Measurements from ENCODE around the gene BAG1.

Gene BAG1

GRCh38 chr9:33227741-33228140, 36.8 kb downstream of the BAG1 start:
- no peaks in the 10 kb centered on the region for H3K27me3 ChIP-seq (replicated peaks; ENCODE audit: control insufficient read depth, insufficient read depth, low read length)
- no peak overlapping the region for H3K9ac ChIP-seq (ENCODE audit: low read length)
- no peak for DNase-seq (ENCODE audit: low read depth)
- no peaks in the 10 kb centered on the region for H3K36me3 ChIP-seq (ENCODE audit: control insufficient read depth, insufficient read depth, low read length, severe bottlenecking)
- peaks cover 7% of the 10 kb centered on the region for H3K4me1 ChIP-seq (ENCODE audit: control insufficient read depth, insufficient read depth, low read length)
- H3K9me3 ChIP-seq (ENCODE audit: control insufficient read depth, low read length), result no peaks in the 10 kb centered on the region
- no peak overlapping the region for H3K4me3 ChIP-seq (ENCODE audit: low read length)

DNA sequence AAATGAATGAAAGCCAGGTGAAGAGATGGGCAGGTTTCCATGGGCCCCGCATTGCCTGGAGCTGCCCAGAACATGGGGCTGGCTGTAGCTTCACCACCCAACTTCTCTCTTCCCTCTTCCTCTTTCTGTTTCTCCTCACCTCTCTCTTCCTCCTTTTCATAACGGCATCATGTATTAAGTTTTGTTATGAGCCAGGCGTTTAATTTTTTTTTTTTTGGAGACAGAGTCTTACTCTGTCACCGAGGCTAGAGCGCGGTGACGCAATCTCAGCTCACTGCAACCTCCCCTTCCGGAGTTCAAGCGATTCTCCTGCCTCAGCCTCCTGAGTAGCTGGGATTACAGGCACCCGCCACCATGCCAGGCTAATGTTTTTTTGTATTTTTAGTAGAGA, 37.5 kb downstream of the BAG1 start:
- H3K36me3 ChIP-seq (ENCODE audit: control insufficient read depth, insufficient read depth, low read length, severe bottlenecking), result no peaks in the 10 kb centered on the region
- H3K9ac ChIP-seq (ENCODE audit: low read length), result no peak overlapping the region
- peaks cover 7% of the 10 kb centered on the region for H3K4me1 ChIP-seq (ENCODE audit: control insufficient read depth, insufficient read depth, low read length)
- no peak for DNase-seq (ENCODE audit: low read depth)
- H3K27me3 ChIP-seq (replicated peaks; ENCODE audit: control insufficient read depth, insufficient read depth, low read length), result no peaks in the 10 kb centered on the region
- H3K9me3 ChIP-seq (ENCODE audit: control insufficient read depth, low read length), result no peaks in the 10 kb centered on the region
- no peak overlapping the region for H3K4me3 ChIP-seq (ENCODE audit: low read length)

DNA sequence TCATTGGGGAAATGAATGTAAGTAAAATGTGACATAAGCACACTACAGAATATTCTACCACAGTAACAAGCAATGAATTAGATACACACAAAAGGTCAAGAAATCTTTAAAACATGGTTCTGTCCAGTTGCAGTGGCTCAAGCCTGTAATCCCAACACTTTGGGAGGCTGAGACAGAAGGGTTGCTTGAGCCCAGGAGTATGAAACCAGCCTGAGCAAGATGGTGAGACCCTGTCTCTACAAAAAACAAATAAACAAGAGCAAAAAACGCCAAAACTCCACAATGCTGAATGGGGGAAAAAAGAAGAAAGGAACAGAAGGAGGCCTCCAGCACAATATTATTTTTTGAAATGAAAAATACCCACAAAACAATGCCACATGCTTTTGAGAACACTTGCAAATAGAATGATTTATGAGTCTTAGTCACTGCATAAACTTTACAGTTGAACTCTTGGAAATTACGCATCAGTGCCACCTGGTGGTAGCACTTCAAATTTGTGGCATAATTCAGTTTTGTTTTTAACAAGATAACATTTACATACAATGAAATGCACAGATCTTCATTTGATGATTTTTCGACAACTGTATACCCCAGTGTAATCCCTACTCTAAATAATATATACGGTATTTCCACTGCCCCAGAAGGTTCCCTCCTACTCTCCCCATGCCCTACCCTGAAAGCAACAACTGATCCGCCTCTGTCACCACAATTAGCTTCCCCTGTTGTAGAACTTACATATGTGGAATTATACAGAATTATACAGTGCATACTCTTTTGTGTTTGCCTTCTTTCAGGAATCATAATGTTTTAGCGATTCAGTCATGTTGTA, 39.0 kb downstream of the BAG1 start:
- DNase-seq (ENCODE audit: low read depth), result peak; percentile 91
- no peaks in the 10 kb centered on the region for H3K27me3 ChIP-seq (replicated peaks; ENCODE audit: control insufficient read depth, insufficient read depth, low read length)
- no peak overlapping the region for H3K4me3 ChIP-seq (ENCODE audit: low read length)
- H3K4me1 ChIP-seq (ENCODE audit: control insufficient read depth, insufficient read depth, low read length), result peaks cover 7% of the 10 kb centered on the region
- H3K9me3 ChIP-seq (ENCODE audit: control insufficient read depth, low read length), result no peaks in the 10 kb centered on the region
- peak overlapping the region; percentile 30 for H3K9ac ChIP-seq (ENCODE audit: low read length)
- H3K36me3 ChIP-seq (ENCODE audit: control insufficient read depth, insufficient read depth, low read length, severe bottlenecking), result no peaks in the 10 kb centered on the region

- Histone ChIP-seq H3K4me3 (ENCODE audit: low read length) (no peak overlapping the region), H3K4me1 (ENCODE audit: control insufficient read depth, insufficient read depth, low read length) (peaks cover 7% of the 10 kb centered on the region), H3K36me3 (ENCODE audit: control insufficient read depth, insufficient read depth, low read length, severe bottlenecking) (no peaks in the 10 kb centered on the region), H3K27me3 (replicated peaks; ENCODE audit: control insufficient read depth, insufficient read depth, low read length) (no peaks in the 10 kb centered on the region), H3K9me3 (ENCODE audit: control insufficient read depth, low read length) (no peaks in the 10 kb centered on the region), H3K9ac (ENCODE audit: low read length) (no peak overlapping the region)
- peak; percentile 17 for DNase-seq (ENCODE audit: low read depth)
These were observed 40.8 kb downstream of the BAG1 start for GRCh38 chr9:33223696-33224095.

DNA sequence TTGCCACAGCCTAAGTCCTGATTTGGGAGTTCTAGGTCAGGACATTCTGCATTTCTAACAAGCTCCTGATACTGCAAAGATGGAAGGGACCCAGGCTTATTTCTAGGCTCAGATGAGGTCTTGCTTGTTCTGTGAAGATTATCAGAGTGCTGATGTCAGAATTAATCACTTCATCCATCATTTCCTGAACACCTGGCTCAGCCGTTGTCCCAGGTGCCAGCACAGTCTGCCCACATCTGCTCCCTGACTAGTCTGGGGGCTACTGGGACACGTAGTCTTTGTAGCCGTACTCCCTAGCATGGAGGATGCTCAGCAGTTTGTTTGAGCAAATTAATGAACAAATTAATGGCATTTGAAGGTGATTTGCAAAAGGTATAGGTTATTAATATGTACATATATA, 42.5 kb downstream of the BAG1 start:
- DNase-seq (ENCODE audit: low read depth), result no peak
- no peak overlapping the region for H3K4me3 ChIP-seq (ENCODE audit: low read length)

DNA sequence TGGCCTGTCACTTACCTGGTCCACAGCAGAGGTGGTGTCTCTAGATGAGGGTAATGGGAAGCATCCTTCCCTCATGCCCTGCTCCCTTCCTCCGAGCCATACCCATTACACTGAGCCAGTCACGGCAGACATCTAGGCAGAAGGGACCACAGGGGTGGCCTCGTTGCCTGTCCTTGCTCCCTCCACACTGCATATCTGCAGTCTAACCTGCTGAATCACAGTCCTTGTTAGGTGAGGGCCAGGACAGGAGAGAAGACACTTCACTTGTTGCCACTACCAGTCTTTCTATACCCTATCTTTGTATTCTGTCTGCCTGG, 43.0 kb downstream of the BAG1 start:
- Histone ChIP-seq H3K36me3 (ENCODE audit: control insufficient read depth, insufficient read depth, low read length, severe bottlenecking) (no peaks in the 10 kb centered on the region), H3K4me1 (ENCODE audit: control insufficient read depth, insufficient read depth, low read length) (peaks cover 7% of the 10 kb centered on the region), H3K9ac (ENCODE audit: low read length) (no peak overlapping the region), H3K9me3 (ENCODE audit: control insufficient read depth, low read length) (no peaks in the 10 kb centered on the region), H3K27me3 (replicated peaks; ENCODE audit: control insufficient read depth, insufficient read depth, low read length) (peaks cover 9% of the 10 kb centered on the region), H3K4me3 (ENCODE audit: low read length) (no peak overlapping the region)
- no peak for DNase-seq (ENCODE audit: low read depth)

More for the DNA sequence above, 42.5 kb downstream of the BAG1 start:
- Histone ChIP-seq H3K4me1 (ENCODE audit: control insufficient read depth, insufficient read depth, low read length) (peaks cover 7% of the 10 kb centered on the region), H3K9me3 (ENCODE audit: control insufficient read depth, low read length) (no peaks in the 10 kb centered on the region), H3K36me3 (ENCODE audit: control insufficient read depth, insufficient read depth, low read length, severe bottlenecking) (no peaks in the 10 kb centered on the region), H3K27me3 (replicated peaks; ENCODE audit: control insufficient read depth, insufficient read depth, low read length) (peaks cover 4% of the 10 kb centered on the region), H3K9ac (ENCODE audit: low read length) (no peak overlapping the region)

DNA sequence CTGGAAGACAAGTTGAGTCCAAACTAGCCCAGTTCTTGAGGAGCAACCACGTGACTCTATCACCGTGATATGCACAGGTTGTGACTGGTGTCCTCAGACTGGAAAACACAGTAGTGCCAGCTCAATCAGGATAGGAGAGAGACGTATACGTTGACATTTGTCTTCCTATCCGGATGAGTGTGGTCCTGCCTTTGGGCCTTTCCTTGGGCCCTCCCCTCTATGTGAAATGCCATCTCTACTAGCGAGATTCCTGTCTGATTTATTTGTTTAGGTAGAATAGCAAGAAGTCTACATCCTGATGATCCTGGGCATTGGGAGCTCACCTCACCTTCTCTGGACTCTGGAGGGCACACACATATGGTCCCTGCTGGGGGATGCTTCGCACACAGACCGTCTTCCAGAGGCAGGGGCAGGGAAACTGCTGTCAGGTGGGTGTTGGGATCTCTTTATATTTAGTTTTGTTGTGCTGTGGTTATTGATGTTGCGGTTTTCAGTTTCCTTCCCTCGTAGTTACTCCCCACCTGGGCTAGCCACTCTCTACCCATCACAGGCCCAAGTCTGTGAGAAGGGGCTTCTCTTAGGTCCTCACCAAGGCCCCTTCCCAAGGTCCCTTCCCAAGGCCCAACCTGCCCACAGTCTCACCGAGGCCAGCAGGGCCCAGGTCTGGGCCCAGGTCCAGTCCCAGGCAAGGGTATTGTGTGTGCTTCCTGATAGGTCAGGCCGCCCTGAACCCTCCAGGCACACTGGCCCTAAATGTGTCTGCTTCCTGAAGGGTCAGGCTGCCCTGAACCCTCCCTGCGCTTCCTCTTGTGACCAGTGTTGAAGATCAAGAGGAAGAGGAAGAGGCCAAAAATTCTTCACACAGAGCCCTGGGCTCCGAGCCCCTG, 43.6 kb downstream of the BAG1 start:
- Histone ChIP-seq H3K4me3 (ENCODE audit: low read length) (no peak overlapping the region), H3K9ac (ENCODE audit: low read length) (no peak overlapping the region), H3K9me3 (ENCODE audit: control insufficient read depth, low read length) (no peaks in the 10 kb centered on the region), H3K27me3 (replicated peaks; ENCODE audit: control insufficient read depth, insufficient read depth, low read length) (peaks cover 12% of the 10 kb centered on the region), H3K36me3 (ENCODE audit: control insufficient read depth, insufficient read depth, low read length, severe bottlenecking) (no peaks in the 10 kb centered on the region), H3K4me1 (ENCODE audit: control insufficient read depth, insufficient read depth, low read length) (peaks cover 7% of the 10 kb centered on the region)
- DNase-seq (ENCODE audit: low read depth), result no peak

GRCh38 chr9:33211695-33212393, 52.7 kb downstream of the BAG1 start:
- H3K9ac ChIP-seq (ENCODE audit: low read length), result no peak overlapping the region
- H3K27me3 ChIP-seq (replicated peaks; ENCODE audit: control insufficient read depth, insufficient read depth, low read length), result peaks cover 22% of the 10 kb centered on the region
- no peak overlapping the region for H3K4me3 ChIP-seq (ENCODE audit: low read length)
- DNase-seq (ENCODE audit: low read depth), result peak; percentile 46
- H3K36me3 ChIP-seq (ENCODE audit: control insufficient read depth, insufficient read depth, low read length, severe bottlenecking), result no peaks in the 10 kb centered on the region
- H3K9me3 ChIP-seq (ENCODE audit: control insufficient read depth, low read length), result no peaks in the 10 kb centered on the region
- H3K4me1 ChIP-seq (ENCODE audit: control insufficient read depth, insufficient read depth, low read length), result no peaks in the 10 kb centered on the region

DNA sequence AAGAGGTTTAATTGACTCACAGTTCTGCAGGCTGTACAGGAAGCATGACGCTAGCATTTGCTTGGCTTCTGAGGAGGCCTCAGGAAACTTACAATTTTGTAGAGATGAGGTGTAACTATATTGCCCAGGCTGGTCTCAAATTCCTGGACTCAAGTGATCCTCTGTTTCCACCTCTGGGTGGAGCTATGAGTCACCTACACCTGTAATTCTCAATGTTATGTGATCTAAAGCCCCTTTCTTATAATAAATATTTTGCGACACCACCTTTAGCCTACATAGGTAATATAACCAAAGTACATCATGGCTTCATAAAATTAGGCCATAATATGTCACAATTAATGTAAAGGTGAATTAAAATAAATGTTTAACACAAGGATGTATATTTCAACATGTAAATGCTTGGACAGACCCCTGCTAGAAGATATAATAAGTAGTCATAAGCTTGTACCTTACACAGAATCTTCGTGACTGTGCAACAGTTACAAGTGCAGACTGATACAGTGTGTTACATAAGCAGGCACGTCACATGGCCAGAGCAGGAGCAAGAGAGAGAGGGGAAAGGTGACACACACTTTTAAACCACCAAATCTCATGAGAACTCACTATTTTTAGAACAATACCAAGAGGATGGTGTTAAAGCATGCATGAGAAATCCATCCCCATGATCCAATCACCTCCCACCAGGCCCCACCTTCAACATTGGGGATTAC, 54.3 kb downstream of the BAG1 start:
- Histone ChIP-seq H3K9ac (ENCODE audit: low read length) (no peak overlapping the region), H3K4me1 (ENCODE audit: control insufficient read depth, insufficient read depth, low read length) (no peaks in the 10 kb centered on the region), H3K9me3 (ENCODE audit: control insufficient read depth, low read length) (no peaks in the 10 kb centered on the region), H3K4me3 (ENCODE audit: low read length) (no peak overlapping the region), H3K27me3 (replicated peaks; ENCODE audit: control insufficient read depth, insufficient read depth, low read length) (peaks cover 10% of the 10 kb centered on the region), H3K36me3 (ENCODE audit: control insufficient read depth, insufficient read depth, low read length, severe bottlenecking) (no peaks in the 10 kb centered on the region)
- no peak for DNase-seq (ENCODE audit: low read depth)

GRCh38 chr9:33209394-33209793, 55.1 kb downstream of the BAG1 start:
- H3K4me1 ChIP-seq (ENCODE audit: control insufficient read depth, insufficient read depth, low read length), result no peaks in the 10 kb centered on the region
- peaks cover 5% of the 10 kb centered on the region for H3K27me3 ChIP-seq (replicated peaks; ENCODE audit: control insufficient read depth, insufficient read depth, low read length)
- peak; percentile 61 for DNase-seq (ENCODE audit: low read depth)
- H3K9me3 ChIP-seq (ENCODE audit: control insufficient read depth, low read length), result no peaks in the 10 kb centered on the region
- no peak overlapping the region for H3K9ac ChIP-seq (ENCODE audit: low read length)
- no peaks in the 10 kb centered on the region for H3K36me3 ChIP-seq (ENCODE audit: control insufficient read depth, insufficient read depth, low read length, severe bottlenecking)
- no peak overlapping the region for H3K4me3 ChIP-seq (ENCODE audit: low read length)

Measured in adipocyte (in vitro differentiated cells).